ENCODE measurements around the gene DOCK10. TPM values are rescaled to one million over a fixed set of nuclear protein-coding genes. Genes with fewer than 3 reads are reported as not detected.

Gene DOCK10
- total and polyA plus RNA-seq, 3 donors from 2014 or later: 2.9 to 20.2 (median 11.4) TPM

GRCh38 chr2:224927646-224928173 lies 114.6 kb downstream of the DOCK10 start:
- intact Hi-C loops (cut with DNase I; ENCODE audit: low total_unique reads): no loop called here
- no peaks in the 10 kb centered on the region for H3K9me3 ChIP-seq
- DNase-seq: no peak
- TF ChIP-seq CTCF (IDR thresholded peaks at IDR 0.05): no peak
- TF ChIP-seq POLR2A (IDR thresholded peaks at IDR 0.05): no peak
- H3K36me3 ChIP-seq (ENCODE audit: low read depth, missing control alignments): no peaks in the 10 kb centered on the region
- no peak overlapping the region for H3K4me3 ChIP-seq
- 75 to 86% methylated on average over 6 to 7 of the region's 7 CpGs for WGBS, 2 donors
- H3K27me3 ChIP-seq: no peaks in the 10 kb centered on the region
- H3K27ac ChIP-seq: no peak overlapping the region
- peaks cover 5% of the 10 kb centered on the region for H3K4me1 ChIP-seq

- H3K4me1 ChIP-seq: peaks cover 5% of the 10 kb centered on the region
- WGBS, 2 donors: 84 to 91% methylated on average over 2 of the region's 2 CpGs
- H3K27ac ChIP-seq: no peak overlapping the region
These were observed 115.3 kb downstream of the DOCK10 start for GRCh38 chr2:224927011-224927410.

GRCh38 chr2:224925810-224926100 lies 116.5 kb downstream of the DOCK10 start:
- H3K27me3 ChIP-seq: no peaks in the 10 kb centered on the region
- H3K4me1 ChIP-seq: peaks cover 5% of the 10 kb centered on the region
- no peaks in the 10 kb centered on the region for H3K9me3 ChIP-seq
- no peak overlapping the region for H3K27ac ChIP-seq
- no peak overlapping the region for H3K4me3 ChIP-seq
- H3K36me3 ChIP-seq (ENCODE audit: low read depth, missing control alignments): no peaks in the 10 kb centered on the region
- TF ChIP-seq CTCF (IDR thresholded peaks at IDR 0.05) (no peak), POLR2A (IDR thresholded peaks at IDR 0.05) (no peak)
- intact Hi-C loops (cut with DNase I; ENCODE audit: low total_unique reads): no loop called here
- no peak for DNase-seq

More at GRCh38 chr2:224927011-224927410, 115.3 kb downstream of the DOCK10 start:
- TF ChIP-seq POLR2A (IDR thresholded peaks at IDR 0.05) (no peak), CTCF (IDR thresholded peaks at IDR 0.05) (no peak)
- Histone ChIP-seq H3K9me3 (no peaks in the 10 kb centered on the region), H3K4me3 (no peak overlapping the region), H3K27me3 (no peaks in the 10 kb centered on the region), H3K36me3 (ENCODE audit: low read depth, missing control alignments) (no peaks in the 10 kb centered on the region)
- intact Hi-C loops (cut with DNase I; ENCODE audit: low total_unique reads): no loop called here
- no peak for DNase-seq

- Histone ChIP-seq H3K36me3 (ENCODE audit: low read depth, missing control alignments) (no peaks in the 10 kb centered on the region), H3K4me1 (peaks cover 5% of the 10 kb centered on the region), H3K4me3 (no peak overlapping the region), H3K27ac (no peak overlapping the region), H3K9me3 (no peaks in the 10 kb centered on the region), H3K27me3 (no peaks in the 10 kb centered on the region)
- no peak for DNase-seq
- WGBS, 2 donors: 91 to 95% methylated on average over 3 of the region's 3 CpGs
- TF ChIP-seq CTCF (IDR thresholded peaks at IDR 0.05): no peak
- no peak for TF ChIP-seq POLR2A (IDR thresholded peaks at IDR 0.05)
- intact Hi-C loops (cut with DNase I; ENCODE audit: low total_unique reads): no loop called here
These were observed 117.0 kb downstream of the DOCK10 start for GRCh38 chr2:224925061-224925809.

GRCh38 chr2:224924631-224925030 lies 117.6 kb downstream of the DOCK10 start:
- TF ChIP-seq POLR2A (IDR thresholded peaks at IDR 0.05) (no peak), CTCF (IDR thresholded peaks at IDR 0.05) (no peak)
- intact Hi-C loops (cut with DNase I; ENCODE audit: low total_unique reads): no loop called here
- 89 to 90% methylated on average over 2 of the region's 2 CpGs for WGBS, 2 donors

More at GRCh38 chr2:224924631-224925030, 117.6 kb downstream of the DOCK10 start:
- Histone ChIP-seq H3K27ac (no peak overlapping the region), H3K27me3 (no peaks in the 10 kb centered on the region), H3K4me3 (no peak overlapping the region), H3K9me3 (no peaks in the 10 kb centered on the region), H3K4me1 (peaks cover 5% of the 10 kb centered on the region), H3K36me3 (ENCODE audit: low read depth, missing control alignments) (no peaks in the 10 kb centered on the region)
- no peak for DNase-seq

All from testis (tissue), 3 donors.